Measurements from ENCODE around the gene ROBO1. TPM values are rescaled to one million over a fixed set of nuclear protein-coding genes. Genes with fewer than 3 reads are reported as not detected.
"Not testable (repeated sequence)": the region's sequence is repeated elsewhere in the genome, so short reads cannot be mapped to it uniquely, and the experiment has no call there.

The ROBO1 gene
- total RNA-seq, 2 donors from 2014 or later = 0.12 TPM; not detected in 1

DNA sequence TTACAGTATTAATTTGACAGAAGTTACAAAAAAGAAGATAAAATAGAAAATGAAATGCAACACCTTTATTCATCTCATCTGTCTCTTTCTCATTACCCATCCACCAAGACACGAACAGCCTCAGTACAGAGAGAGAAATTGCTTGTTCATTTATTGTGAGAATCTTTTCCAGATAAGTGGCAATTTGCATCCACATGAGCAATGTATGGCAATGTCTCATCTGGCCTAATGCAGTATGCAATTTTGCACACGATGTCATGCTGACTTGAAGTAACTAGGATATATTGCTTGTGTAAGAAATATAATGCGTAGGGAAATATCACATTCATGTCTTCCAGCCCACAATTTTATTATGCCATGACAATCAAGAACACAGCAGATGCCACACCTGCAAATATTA, 866.9 kb downstream of the ROBO1 start:
- DNase-seq (ENCODE audit: low spot score in 2 of 2) = no peak
- no peak overlapping the region for H3K27ac Mint-ChIP-seq
- no peaks in the 10 kb centered on the region for H3K36me3 Mint-ChIP-seq
- no peak for ATAC-seq
- H3K9me3 Mint-ChIP-seq = peaks cover 3 to 5% of the 10 kb centered on the region in 2 donors

- Mint-ChIP-seq H3K36me3 (no peaks in the 10 kb centered on the region), H3K9me3 (peaks cover 3 to 5% of the 10 kb centered on the region in 2 donors), H3K27ac (no peak overlapping the region)
- no peak for ATAC-seq
- DNase-seq (ENCODE audit: low spot score in 2 of 2) = no peak
Measured at GRCh38 chr3:78900426-78900825, 867.4 kb downstream of the ROBO1 start.

- no peak overlapping the region for H3K27ac Mint-ChIP-seq
- peaks cover 0 to 6% of the 10 kb centered on the region in 2 donors for H3K36me3 Mint-ChIP-seq
- H3K9me3 Mint-ChIP-seq = peaks cover 22% of the 10 kb centered on the region in 2 donors
- no peak for ATAC-seq
- no peak for DNase-seq (ENCODE audit: low spot score in 2 of 2)
Measured at GRCh38 chr3:78895528-78895927, 872.3 kb downstream of the ROBO1 start.

DNA sequence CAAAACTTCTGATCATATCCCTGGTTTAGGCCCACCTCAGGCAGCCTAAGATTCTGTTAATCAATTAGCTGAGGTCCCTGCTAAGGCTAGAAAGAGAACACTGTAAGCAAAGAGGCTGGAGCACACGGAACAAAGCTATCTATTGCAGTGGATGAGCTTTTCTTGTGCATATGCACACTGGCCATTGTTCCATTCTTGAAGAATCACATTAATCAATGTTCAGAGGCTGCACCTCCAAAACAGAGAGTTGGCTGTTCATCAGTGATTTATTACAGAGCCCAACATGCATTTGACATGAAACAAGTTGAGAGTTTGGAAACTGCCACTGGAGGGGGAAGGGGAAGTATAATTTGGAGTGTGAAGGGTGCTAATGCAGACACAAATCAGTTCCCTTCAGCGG, 873.0 kb downstream of the ROBO1 start:
- ATAC-seq = no peak

DNA sequence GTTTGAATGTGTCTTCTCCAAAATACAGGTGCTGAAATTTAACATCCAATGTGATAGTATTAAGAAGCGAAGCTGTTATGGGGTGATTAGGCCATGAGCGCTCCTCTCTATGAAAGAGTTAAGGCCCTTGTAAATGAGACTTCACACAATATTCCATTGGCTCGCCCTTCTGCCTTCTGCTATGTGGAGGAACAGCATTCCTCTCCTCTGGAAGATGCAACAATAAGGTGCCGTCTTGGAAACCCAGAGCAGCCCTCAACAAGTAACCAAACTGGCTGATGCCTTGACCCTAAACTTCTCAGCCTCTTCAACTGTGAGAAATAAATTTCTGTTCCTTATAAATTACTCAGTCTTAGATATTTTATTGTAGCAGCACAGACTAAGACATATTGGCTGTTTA, 874.6 kb downstream of the ROBO1 start:
- ATAC-seq (no peak), DNase-seq (ENCODE audit: low spot score in 2 of 2) (no peak)
- Mint-ChIP-seq H3K27ac (no peak overlapping the region), H3K36me3 (peaks cover 0 to 6% of the 10 kb centered on the region in 2 donors), H3K9me3 (peaks cover 22 to 26% of the 10 kb centered on the region in 2 donors)

More for the DNA sequence above, 873.0 kb downstream of the ROBO1 start:
- Mint-ChIP-seq H3K9me3 (peaks cover 22 to 25% of the 10 kb centered on the region in 2 donors), H3K27ac (no peak overlapping the region), H3K36me3 (peaks cover 0 to 6% of the 10 kb centered on the region in 2 donors)
- no peak for DNase-seq (ENCODE audit: low spot score in 2 of 2)

- no peak for ATAC-seq
- Mint-ChIP-seq H3K36me3 (peaks cover 0 to 6% of the 10 kb centered on the region in 2 donors), H3K9me3 (peaks cover 16 to 23% of the 10 kb centered on the region in 2 donors)
Measured at GRCh38 chr3:78889348-78889747, 878.5 kb downstream of the ROBO1 start.

DNA sequence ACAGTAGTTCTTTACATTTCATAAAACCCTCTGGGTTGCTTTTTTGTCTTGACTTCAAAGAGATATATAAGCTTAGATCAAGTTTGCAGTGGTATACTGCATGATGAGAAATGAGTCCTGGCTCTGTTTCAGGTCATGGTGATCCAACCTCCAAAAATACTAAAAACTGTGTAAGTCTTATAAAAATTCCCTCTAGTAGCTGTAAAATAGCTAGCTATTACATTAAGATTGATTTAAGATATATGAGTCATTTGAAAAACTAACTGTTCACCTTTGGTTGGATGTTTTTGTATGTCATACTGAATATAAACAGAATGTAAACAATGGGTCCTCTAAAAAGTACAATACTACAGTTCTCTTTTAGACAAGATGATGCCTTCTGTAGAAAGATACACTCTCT, 879.2 kb downstream of the ROBO1 start:
- Mint-ChIP-seq H3K27ac (no peak overlapping the region), H3K9me3 (peaks cover 16 to 26% of the 10 kb centered on the region in 2 donors), H3K36me3 (peaks cover 0 to 6% of the 10 kb centered on the region in 2 donors)
- no peak for DNase-seq (ENCODE audit: low spot score in 2 of 2)
- ATAC-seq = no peak

More at GRCh38 chr3:78889348-78889747, 878.5 kb downstream of the ROBO1 start:
- no peak overlapping the region for H3K27ac Mint-ChIP-seq
- no peak for DNase-seq (ENCODE audit: low spot score in 2 of 2)

DNA sequence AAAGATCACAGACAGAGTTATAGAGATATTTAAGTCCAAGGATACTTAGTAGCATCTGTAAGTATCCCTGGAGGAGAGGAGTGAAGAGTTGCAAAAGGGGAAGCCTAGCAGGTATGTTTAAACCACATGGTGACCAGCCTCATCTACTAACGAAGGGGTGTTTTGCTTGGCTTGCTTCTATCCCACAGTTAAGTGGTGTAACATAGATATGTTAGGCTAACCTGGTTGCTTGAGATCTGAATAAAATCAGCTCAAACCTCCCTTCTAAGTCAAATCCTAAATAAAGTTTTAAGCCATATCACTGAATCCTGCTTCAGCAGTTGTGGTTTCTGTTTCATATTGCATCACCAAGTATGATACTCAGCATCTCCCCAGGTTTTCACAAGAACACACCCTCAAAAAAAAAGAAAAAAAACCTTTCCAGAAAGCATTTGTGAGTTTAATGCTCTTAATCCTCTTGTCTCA, 880.2 kb downstream of the ROBO1 start:
- peaks cover 0 to under 1% of the 10 kb centered on the region in 2 donors for H3K36me3 Mint-ChIP-seq
- H3K9me3 Mint-ChIP-seq = peaks cover 10 to 21% of the 10 kb centered on the region in 2 donors
- no peak for ATAC-seq
- no peak overlapping the region for H3K27ac Mint-ChIP-seq
- DNase-seq (ENCODE audit: low spot score in 2 of 2) = no peak

GRCh38 chr3:78887029-78887428, 880.8 kb downstream of the ROBO1 start:
- DNase-seq (ENCODE audit: low spot score in 2 of 2) (no peak), ATAC-seq (no peak)
- Mint-ChIP-seq H3K9me3 (peaks cover 10 to 25% of the 10 kb centered on the region in 2 donors), H3K36me3 (no peaks in the 10 kb centered on the region), H3K27ac (no peak overlapping the region)

DNA sequence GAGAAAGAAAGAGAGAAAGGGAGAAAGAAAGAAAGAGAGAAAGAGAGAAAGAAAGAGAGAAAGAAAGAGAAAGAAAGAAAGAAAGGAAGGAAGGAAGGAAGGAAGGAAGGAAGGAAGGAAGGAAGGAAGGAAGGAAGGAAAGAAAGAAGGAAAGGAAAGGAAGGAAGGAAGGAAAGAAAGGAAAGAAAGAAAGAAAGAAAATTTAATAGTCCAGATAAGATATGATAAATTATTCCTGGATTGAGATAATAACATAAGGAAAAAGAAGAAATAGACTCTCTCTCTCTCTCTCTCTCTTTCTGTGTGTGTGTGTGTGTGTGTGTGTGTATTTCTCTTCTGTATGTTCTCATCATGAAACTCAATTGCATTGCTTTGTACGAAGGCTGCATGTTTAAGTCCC, 883.2 kb downstream of the ROBO1 start:
- DNase-seq (ENCODE audit: low spot score in 2 of 2); H3K27ac Mint-ChIP-seq; H3K36me3 Mint-ChIP-seq; ATAC-seq: not testable (repeated sequence)
- peaks cover 5 to 13% of the 10 kb centered on the region in 2 donors for H3K9me3 Mint-ChIP-seq

DNA sequence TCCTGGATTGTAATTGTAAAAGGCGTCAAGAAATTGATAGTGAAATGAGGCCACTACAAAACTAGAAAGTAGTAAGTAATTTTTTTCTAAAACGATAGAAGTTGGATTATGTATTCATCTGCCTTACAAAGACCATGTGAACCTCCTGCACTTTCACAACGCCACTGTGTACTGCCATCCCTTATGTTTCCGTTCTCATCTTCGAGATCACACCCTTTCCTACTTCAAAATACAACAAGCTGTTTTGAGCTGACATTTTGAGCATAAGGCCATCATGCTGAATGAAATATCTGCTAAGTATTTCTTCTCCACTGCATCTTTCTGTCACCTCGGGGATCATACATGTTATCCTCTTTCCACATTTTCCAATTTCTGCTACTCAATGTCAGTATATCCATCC, 885.5 kb downstream of the ROBO1 start:
- H3K36me3 Mint-ChIP-seq = no peaks in the 10 kb centered on the region

DNA sequence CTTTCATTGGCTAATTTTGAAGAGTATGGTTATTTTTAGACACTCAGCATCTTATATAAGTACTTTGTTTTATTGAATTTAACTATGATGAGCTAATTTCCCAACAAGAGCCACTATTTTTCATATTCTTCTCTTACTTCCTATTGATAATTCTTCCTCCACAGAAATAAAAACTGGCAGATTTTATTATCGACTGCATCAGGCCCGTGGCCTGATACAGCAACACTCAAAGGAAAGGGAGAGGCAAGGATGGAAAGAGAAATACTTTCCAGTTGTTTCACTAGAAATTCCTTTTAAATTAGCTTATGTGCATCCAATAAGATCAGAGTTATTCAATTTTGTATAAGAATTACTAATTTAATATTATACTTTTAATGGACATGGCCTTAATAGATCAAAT, 886.3 kb downstream of the ROBO1 start:
- H3K9me3 Mint-ChIP-seq = peaks cover 2 to 10% of the 10 kb centered on the region in 2 donors
- no peak overlapping the region for H3K27ac Mint-ChIP-seq
- DNase-seq (ENCODE audit: low spot score in 2 of 2) = no peak

More for the DNA sequence above, 885.5 kb downstream of the ROBO1 start:
- no peak for ATAC-seq
- peaks cover 2 to 10% of the 10 kb centered on the region in 2 donors for H3K9me3 Mint-ChIP-seq
- no peak for DNase-seq (ENCODE audit: low spot score in 2 of 2)
- no peak overlapping the region for H3K27ac Mint-ChIP-seq

DNA sequence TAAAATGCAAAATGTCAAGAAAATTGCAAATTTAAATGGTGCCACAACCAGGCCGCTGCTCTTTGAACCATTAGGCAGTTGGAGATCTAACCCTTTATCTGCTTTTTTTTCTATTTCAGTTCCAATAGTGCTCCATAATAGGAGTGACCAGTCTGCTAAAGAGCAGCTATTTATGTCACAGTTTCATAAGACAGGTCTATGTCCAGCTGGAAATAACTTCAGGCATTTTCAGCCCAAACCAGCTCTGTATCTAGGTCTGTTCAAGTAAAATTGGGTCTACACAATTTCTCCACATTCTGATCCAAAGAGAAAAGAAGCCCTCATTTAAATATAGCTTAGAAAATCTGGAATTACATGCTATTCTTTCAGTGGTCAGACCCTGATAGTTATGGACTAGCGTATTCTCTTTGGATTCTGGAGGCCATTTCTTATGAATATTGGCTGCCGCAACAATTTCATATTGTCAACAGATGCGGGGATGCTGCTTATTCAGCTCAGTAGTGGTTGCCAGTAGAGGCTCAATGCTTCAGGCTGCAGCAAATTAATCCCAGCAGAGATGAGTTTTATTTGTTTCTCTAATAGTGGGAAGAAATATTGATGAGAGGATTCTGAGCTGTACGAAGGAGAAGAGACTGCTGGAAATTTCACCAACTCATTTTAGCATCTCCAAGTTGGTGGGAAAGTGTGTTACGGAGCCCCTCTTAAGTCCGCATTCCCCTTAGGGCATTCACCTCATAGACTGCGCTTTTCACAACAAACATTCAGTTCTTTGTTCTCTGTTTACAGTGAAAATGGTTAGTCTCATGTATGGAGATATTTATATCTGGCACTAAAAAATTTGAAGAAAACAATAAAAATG, 887.0 kb downstream of the ROBO1 start:
- Mint-ChIP-seq H3K36me3 (no peaks in the 10 kb centered on the region), H3K9me3 (peaks cover 4 to 12% of the 10 kb centered on the region in 2 donors), H3K27ac (no peak overlapping the region)
- ATAC-seq (no peak), DNase-seq (ENCODE audit: low spot score in 2 of 2) (no peak)

More for the DNA sequence above, 886.3 kb downstream of the ROBO1 start:
- H3K36me3 Mint-ChIP-seq = no peaks in the 10 kb centered on the region
- no peak for ATAC-seq

DNA sequence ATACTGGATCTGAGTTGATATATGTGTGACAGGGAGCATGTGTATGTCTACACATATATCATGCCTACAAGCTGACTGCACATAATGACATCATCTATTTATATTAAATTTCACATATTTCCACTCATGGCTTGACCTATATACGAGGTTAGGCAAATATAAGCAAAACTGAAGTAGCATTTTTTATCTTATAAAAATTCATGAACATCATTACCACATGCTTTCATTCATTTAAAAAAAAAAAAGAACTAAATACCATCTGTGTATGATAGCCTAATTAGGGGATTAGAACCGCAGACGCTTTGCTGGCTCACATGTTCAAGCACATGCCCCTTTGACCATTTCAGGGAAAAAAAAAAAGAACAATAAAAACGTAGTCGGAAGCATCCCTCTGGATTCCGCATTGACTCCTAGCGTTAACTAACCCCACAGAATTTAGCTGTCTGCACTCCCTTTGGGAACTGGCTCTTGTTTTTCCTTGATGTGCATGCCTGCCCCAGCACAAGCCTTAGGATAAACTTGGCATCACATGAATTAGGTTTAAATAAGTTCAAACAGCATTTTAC, 888.4 kb downstream of the ROBO1 start:
- peaks cover 4 to 11% of the 10 kb centered on the region in 2 donors for H3K9me3 Mint-ChIP-seq
- no peak overlapping the region for H3K27ac Mint-ChIP-seq
- DNase-seq (ENCODE audit: low spot score in 2 of 2) = no peak
- H3K36me3 Mint-ChIP-seq = no peaks in the 10 kb centered on the region
- ATAC-seq = no peak

DNA sequence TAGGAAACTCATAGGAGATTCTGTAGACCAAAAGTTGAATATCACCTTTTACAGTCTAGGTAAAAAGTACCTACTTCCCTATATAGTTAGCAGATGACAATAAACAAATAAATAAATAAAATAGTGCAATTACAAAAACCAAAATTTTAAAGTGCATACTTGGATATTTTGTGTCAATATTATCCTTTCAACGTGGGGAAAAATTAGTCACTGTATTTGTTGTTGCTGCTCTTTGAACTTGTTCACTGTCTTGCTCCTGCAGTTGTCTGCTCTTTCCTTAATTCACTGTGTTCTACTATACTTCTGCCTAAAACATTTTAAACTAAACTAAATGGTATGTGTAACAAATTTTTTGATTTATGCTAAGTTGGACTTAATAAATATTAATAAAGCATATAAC, 889.0 kb downstream of the ROBO1 start:
- H3K36me3 Mint-ChIP-seq = no peaks in the 10 kb centered on the region
- ATAC-seq (no peak), DNase-seq (ENCODE audit: low spot score in 2 of 2) (no peak)
- peaks cover 4 to 7% of the 10 kb centered on the region in 2 donors for H3K9me3 Mint-ChIP-seq
- no peak overlapping the region for H3K27ac Mint-ChIP-seq

- ATAC-seq = no peak
Measured at GRCh38 chr3:78878011-78878410, 889.8 kb downstream of the ROBO1 start.

DNA sequence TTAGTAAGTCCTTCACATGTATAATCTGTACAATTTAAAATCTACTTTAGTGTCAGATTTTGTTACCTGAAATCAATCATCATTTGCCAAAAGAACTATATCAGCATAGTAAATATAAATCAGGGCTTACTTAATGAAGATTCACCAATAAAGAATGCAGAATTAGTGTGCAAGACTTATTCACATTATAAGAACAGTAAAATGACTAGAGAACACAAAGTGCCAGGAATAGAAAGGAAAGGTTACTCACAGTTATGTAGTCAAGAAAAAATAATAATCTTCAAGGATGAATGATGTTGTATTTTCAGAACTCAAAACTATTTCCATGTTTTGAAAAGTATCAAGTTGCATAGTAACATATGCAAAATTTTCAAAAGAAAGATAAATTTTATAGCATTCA, 891.9 kb downstream of the ROBO1 start:
- Mint-ChIP-seq H3K9me3 (peaks cover 3 to 6% of the 10 kb centered on the region in 2 donors), H3K27ac (no peak overlapping the region), H3K36me3 (no peaks in the 10 kb centered on the region)
- ATAC-seq (no peak), DNase-seq (ENCODE audit: low spot score in 2 of 2) (no peak)

More at GRCh38 chr3:78878011-78878410, 889.8 kb downstream of the ROBO1 start:
- Mint-ChIP-seq H3K9me3 (peaks cover 4 to 7% of the 10 kb centered on the region in 2 donors), H3K36me3 (no peaks in the 10 kb centered on the region), H3K27ac (no peak overlapping the region)
- no peak for DNase-seq (ENCODE audit: low spot score in 2 of 2)
